IMR-90 (cell line): ENCODE data around the gene DALRD3. TPM values are rescaled to one million over a fixed set of nuclear protein-coding genes. Genes with fewer than 3 reads are reported as not detected.

Experiments
- ATAC-seq: fragments of 200-7000 bp; cut with Tn5 transposase; 2 replicates; pipeline ENCODE4 v1.9.1; 2020; ENCODE audit warnings: low read depth, mild to moderate bottlenecking, moderate library complexity
- BruUV-seq: library from RNA; stranded (reverse); fragments of 400-500 nt; replicated peaks from 2 replicates; lab custom pipeline; 2021; lab: Mats Ljungman, UMichigan
- CTCF ChIA-PET: fragments of 300-600 bp; formaldehyde crosslinking; extraction: SDS; loops from one replicate; lab custom pipeline; 2021; ENCODE audit warnings: antibody characterized with exemption; lab: Yijun Ruan, JAX
- POLR2A ChIA-PET: fragments of 300-600 bp; sonication (Branson Sonifier 250); formaldehyde crosslinking; loops from one replicate; lab custom pipeline; 2022; ENCODE audit warnings: antibody characterized with exemption; ENCODE audit not compliant: unreplicated experiment; lab: Charles Lee
- DNase-seq: peaks from one replicate; pipeline ENCODE4 v3.0.0; 2013
- H2AFZ ChIP-seq: replicated peaks from 2 replicates; pipeline ENCODE3; 2013; ENCODE audit warnings: low read length, mild to moderate bottlenecking; ENCODE audit not compliant: poor library complexity
- H2AK5ac ChIP-seq: 2 replicates; pipeline ENCODE4 v1.6.1; 2013; ENCODE audit warnings: low read depth, low read length, inconsistent platforms
- H2AK9ac ChIP-seq: replicated peaks from 2 replicates; pipeline ENCODE3; 2013; ENCODE audit warnings: mild to moderate bottlenecking, low read depth, low read length, moderate library complexity; ENCODE audit not compliant: poor library complexity
- H2BK120ac ChIP-seq: 2 replicates; pipeline ENCODE4 v1.6.1; 2013; ENCODE audit warnings: low read depth, low read length, inconsistent platforms
- H2BK15ac ChIP-seq: 3 replicates; pipeline ENCODE4 v1.6.1; 2013; ENCODE audit warnings: low read depth, low read length, inconsistent platforms
- H2BK20ac ChIP-seq: 2 replicates; pipeline ENCODE4 v1.6.1; 2013; ENCODE audit warnings: low read depth, mild to moderate bottlenecking, inconsistent platforms, low read length, moderate library complexity
- H2BK5ac ChIP-seq: 2 replicates; pipeline ENCODE4 v1.6.1; 2013; ENCODE audit warnings: mild to moderate bottlenecking, low read depth, low read length, inconsistent platforms; ENCODE audit not compliant: poor library complexity, severe bottlenecking
- H3K14ac ChIP-seq: replicated peaks from 2 replicates; pipeline ENCODE4 v1.6.1; 2013; ENCODE audit warnings: low read depth, low read length, inconsistent platforms
- H3K18ac ChIP-seq: 2 replicates; pipeline ENCODE4 v1.6.1; 2013; ENCODE audit warnings: low read depth, low read length, control low read depth
- H3K23ac ChIP-seq: 2 replicates; pipeline ENCODE4 v1.6.1; 2013; ENCODE audit warnings: low read depth, low read length, inconsistent platforms
- H3K27ac ChIP-seq: 2 replicates; pipeline ENCODE4 v1.5.1; 2013; ENCODE audit warnings: mild to moderate bottlenecking, control low read depth, low read length; ENCODE audit not compliant: insufficient read depth
- H3K27me3 ChIP-seq: 2 replicates; pipeline ENCODE4 v1.6.1; 2013; ENCODE audit warnings: low read length; ENCODE audit not compliant: control insufficient read depth, insufficient read depth
- H3K36me3 ChIP-seq: 2 replicates; pipeline ENCODE4 v1.6.1; 2013; ENCODE audit warnings: low read length, mixed read lengths; ENCODE audit not compliant: control insufficient read depth, insufficient read depth
- H3K4ac ChIP-seq: 2 replicates; pipeline ENCODE4 v1.6.1; 2013; ENCODE audit warnings: low read depth, low read length, inconsistent platforms
- H3K4me1 ChIP-seq: 2 replicates; pipeline ENCODE4 v1.6.1; 2013; ENCODE audit warnings: low read length, mixed read lengths; ENCODE audit not compliant: control insufficient read depth, insufficient read depth
- H3K4me2 ChIP-seq: 2 replicates; pipeline ENCODE4 v1.6.1; 2013; ENCODE audit warnings: low read depth, mild to moderate bottlenecking, control low read depth, low read length, moderate library complexity
- H3K4me3 ChIP-seq: 2 replicates; pipeline ENCODE4 v1.5.1; 2013; ENCODE audit warnings: low read depth, mild to moderate bottlenecking, control low read depth, low read length, moderate library complexity; ENCODE audit not compliant: insufficient read depth
- H3K56ac ChIP-seq: 2 replicates; pipeline ENCODE4 v1.6.1; 2013; ENCODE audit warnings: low read length, inconsistent platforms; ENCODE audit not compliant: insufficient read depth; ENCODE audit errors: extremely low read depth
- H3K79me1 ChIP-seq, 2 experiments: 2 replicates each; pipeline ENCODE4 v1.6.1; 2013; ENCODE audit warnings: low read length in 2 of 2, inconsistent platforms in 1 of 2, low read depth in 1 of 2
- H3K9ac ChIP-seq: 2 replicates; pipeline ENCODE4 v1.6.1; 2013; ENCODE audit warnings: low read depth, low read length, control low read depth
- H3K9me1 ChIP-seq: 2 replicates; pipeline ENCODE4 v1.6.1; 2013; ENCODE audit warnings: low read length, inconsistent platforms; ENCODE audit not compliant: insufficient read depth
- H3K9me3 ChIP-seq: 2 replicates; pipeline ENCODE4 v1.6.1; 2013; ENCODE audit warnings: low read length; ENCODE audit not compliant: control insufficient read depth, insufficient read depth
- H4K20me1 ChIP-seq: 2 replicates; pipeline ENCODE4 v1.6.1; 2013; ENCODE audit warnings: low read length, inconsistent platforms; ENCODE audit not compliant: insufficient read depth
- H4K5ac ChIP-seq: 2 replicates; pipeline ENCODE4 v1.6.1; 2013; ENCODE audit warnings: mild to moderate bottlenecking, low read depth, low read length, control low read depth
- H4K8ac ChIP-seq, 2 experiments: 2 replicates each; pipeline ENCODE4 v1.6.1; 2013; ENCODE audit warnings: low read depth in 2 of 2, low read length in 2 of 2, control low read depth in 1 of 2, inconsistent platforms in 1 of 2
- H4K91ac ChIP-seq: 2 replicates; pipeline ENCODE4 v1.6.1; 2013; ENCODE audit warnings: low read depth, low read length, inconsistent platforms; ENCODE audit not compliant: insufficient read depth
- CEBPB ChIP-seq: IDR thresholded peaks from 2 replicates; pipeline ENCODE4 v1.6.1; 2012; ENCODE audit warnings: low read depth, low read length, improper control_type of control experiment
- ELK1 ChIP-seq: fragments of 150-350 bp; IDR thresholded peaks from 2 replicates; pipeline ENCODE4 v1.6.1; 2016; ENCODE audit warnings: low read depth, mild to moderate bottlenecking, low read length, moderate library complexity, borderline replicate concordance
- MAFK ChIP-seq: IDR thresholded peaks from 2 replicates; pipeline ENCODE4 v1.6.1; 2012; ENCODE audit warnings: low read depth, low read length, improper control_type of control experiment
- MAZ ChIP-seq: IDR thresholded peaks from 2 replicates; pipeline ENCODE4 v1.6.1; 2012; ENCODE audit warnings: low read depth, mild to moderate bottlenecking, low read length, improper control_type of control experiment, moderate library complexity, borderline replicate concordance
- MXI1 ChIP-seq: IDR thresholded peaks from 2 replicates; pipeline ENCODE4 v1.6.1; 2012; ENCODE audit warnings: low read depth, mild to moderate bottlenecking, low read length, moderate library complexity, borderline replicate concordance
- RFX5 ChIP-seq: IDR thresholded peaks from 2 replicates; pipeline ENCODE4 v1.8.0; 2012; ENCODE audit warnings: low read depth, mild to moderate bottlenecking, low read length, moderate library complexity
- USF2 ChIP-seq: fragments of 150-350 bp; IDR thresholded peaks from 2 replicates; pipeline ENCODE4 v1.6.1; 2017; ENCODE audit warnings: mild to moderate bottlenecking, antibody characterized with exemption, low read length, low read depth
- WGBS, 2 experiments: methylation state at CpG; one replicate each; pipeline versions ENCODE4 v1.1.5 to v1.1.7; 2013; ENCODE audit warnings: missing lambda C conversion rate in 2 of 2; ENCODE audit not compliant: insufficient read length in 1 of 2; ENCODE audit errors: extremely low coverage in 2 of 2; 5-methylcytosine and 5-hydroxymethylcytosine counted together
- dilution Hi-C: fragments of 300-500 bp; cut with HindIII; formaldehyde crosslinking; loops from one replicate; pipeline ENCODE4 v1.14.3; 2018; ENCODE audit warnings: low sequenced_read_pairs; ENCODE audit not compliant: unreplicated experiment
- in situ Hi-C: fragments of 300-500 bp; cut with MboI; formaldehyde crosslinking; loops from 3 replicates; pipeline ENCODE4 v1.14.3; 2019; ENCODE audit warnings: low sequenced_read_pairs, inconsistent platforms, mixed read lengths
- intact Hi-C: fragments of 100-400 bp; cut with micrococcal nuclease; formaldehyde crosslinking; loops from 2 replicates; pipeline ENCODE4 v1.10.0; 2022
- polyA plus RNA-seq, 3 experiments: library from polyadenylated mRNA; depleted of rRNA; stranded (reverse); fragments of >200 nt; gene quantifications; 2 replicates each; pipeline ENCODE4 v1.2.3, GENCODE V29; 2012; ENCODE audit warnings: low replicate concordance in 1 of 3
- total RNA-seq: library from RNA; depleted of rRNA; stranded (reverse); fragments of >200 nt; gene quantifications from 2 replicates; pipeline ENCODE4 v1.2.3, GENCODE V29; 2012

Gene DALRD3
- total and polyA plus RNA-seq, 2 of the 4 experiments (the other 2 are of a cell fraction): 27.8 to 42.2 TPM

GRCh38 chr3:48996640-48997039, 21.7 kb downstream of the DALRD3 start:
- dilution Hi-C loops: no loop called here
- POLR2A ChIA-PET: no interaction called here

More at GRCh38 chr3:48996640-48997039, 21.7 kb downstream of the DALRD3 start:
- Histone ChIP-seq H2AFZ (no peak overlapping the region), H3K4me1 (peaks cover 2% of the 10 kb centered on the region; the same call in 1 of the 2 replicates), H4K20me1 (no peaks in the 10 kb centered on the region; the same call in 1 of the 2 replicates), H3K9me3 (no peaks in the 10 kb centered on the region), H3K23ac (no peak overlapping the region), H3K9me1 (peaks cover 2% of the 10 kb centered on the region), H3K9ac (no peak overlapping the region), H4K8ac (no peak overlapping the region), H3K4me2 (no peak overlapping the region), H3K27me3 (no peaks in the 10 kb centered on the region), H3K36me3 (peaks cover 6% of the 10 kb centered on the region; the same call in 1 of the 2 replicates), H2AK5ac (no peak overlapping the region), H2BK5ac (no peak overlapping the region), H4K5ac (no peak overlapping the region), H3K79me1 (peaks cover 38 to 61% of the 10 kb centered on the region in 2 experiments), H2AK9ac (no peak overlapping the region), H2BK20ac (no peak overlapping the region), H3K56ac (no peak overlapping the region), H3K18ac (no peak overlapping the region), H3K4ac (no peak overlapping the region), H2BK120ac (no peak overlapping the region), H3K14ac (no peak overlapping the region), H4K91ac (no peak overlapping the region), H3K27ac (no peak overlapping the region), H2BK15ac (no peak overlapping the region; the same call in 2 of the 3 replicates), H3K4me3 (no peak overlapping the region)
- DNase-seq (no peak), ATAC-seq (no peak)
- intact Hi-C loops: no loop called here
- TF ChIP-seq MAFK (no peak), MXI1 (no peak), CEBPB (no peak), MAZ (no peak), RFX5 (no peak), ELK1 (no peak), USF2 (no peak)
- CTCF ChIA-PET: no interaction called here
- in situ Hi-C loops: no loop called here
- WGBS, 2 experiments: 80% methylated on average over 2 of the region's 8 CpGs; no CpG with 5 or more reads in 1 of the 2 experiments
- BruUV-seq: no TSS peak
